GM21447 (cell line): ENCODE data around the gene RBM22.

Experiments used
- ATAC-seq: cut with Tn5 transposase; IDR thresholded peaks from one replicate; pipeline ENCODE4 v1.9.1; 2021; ENCODE audit not compliant: unreplicated experiment

Gene RBM22

DNA sequence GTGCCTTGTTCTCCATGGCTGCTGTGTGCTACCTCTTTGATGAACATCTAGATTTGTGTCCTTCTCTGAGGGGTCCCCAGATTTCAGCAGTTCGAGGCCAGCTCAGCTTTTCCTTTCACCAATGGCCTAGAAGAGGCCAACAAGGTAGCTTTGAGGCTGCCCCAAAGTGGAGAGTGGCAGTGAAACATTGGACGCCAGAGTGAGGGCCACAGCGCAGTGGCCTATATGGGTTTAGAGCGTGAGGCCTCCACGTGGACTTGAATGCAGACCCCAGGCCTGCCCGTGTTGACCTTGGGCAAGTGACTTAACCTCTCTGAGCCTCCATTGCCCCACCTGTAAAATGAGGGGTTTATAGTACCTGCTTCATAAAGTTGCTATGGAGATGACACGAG lies 28.0 kb downstream of the RBM22 start:
- no peak for ATAC-seq

DNA sequence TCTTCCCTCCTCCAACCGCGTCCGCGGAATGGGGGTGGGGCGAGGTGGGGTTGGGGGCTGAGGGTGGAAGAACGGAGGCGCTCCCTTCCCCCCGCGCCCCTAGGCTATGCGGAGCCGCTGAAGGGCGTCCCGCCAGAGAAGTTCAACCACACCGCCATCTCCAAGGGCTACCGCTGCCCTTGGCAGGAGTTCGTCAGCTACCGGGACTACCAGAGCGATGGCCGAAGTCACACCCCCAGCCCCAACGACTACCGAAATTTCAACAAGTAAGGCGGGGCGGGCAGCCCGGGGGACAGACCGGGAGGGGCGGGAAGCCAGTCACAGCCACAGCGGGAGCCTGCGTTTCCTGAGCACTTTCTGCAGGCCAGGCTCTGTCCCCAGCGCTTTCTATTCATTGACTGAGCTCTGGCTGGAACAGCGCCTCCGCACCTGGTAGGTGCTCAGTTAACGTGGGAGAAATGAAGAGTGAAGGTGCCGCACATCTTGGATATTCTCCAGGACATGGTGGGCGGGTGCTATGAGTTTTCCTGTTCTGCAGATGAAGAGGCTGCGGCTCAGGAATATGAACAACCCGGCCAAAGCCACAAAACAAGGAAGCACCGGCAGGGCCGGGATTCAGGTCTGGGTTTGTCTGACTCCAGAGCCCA lies 28.5 kb downstream of the RBM22 start:
- no peak for ATAC-seq

DNA sequence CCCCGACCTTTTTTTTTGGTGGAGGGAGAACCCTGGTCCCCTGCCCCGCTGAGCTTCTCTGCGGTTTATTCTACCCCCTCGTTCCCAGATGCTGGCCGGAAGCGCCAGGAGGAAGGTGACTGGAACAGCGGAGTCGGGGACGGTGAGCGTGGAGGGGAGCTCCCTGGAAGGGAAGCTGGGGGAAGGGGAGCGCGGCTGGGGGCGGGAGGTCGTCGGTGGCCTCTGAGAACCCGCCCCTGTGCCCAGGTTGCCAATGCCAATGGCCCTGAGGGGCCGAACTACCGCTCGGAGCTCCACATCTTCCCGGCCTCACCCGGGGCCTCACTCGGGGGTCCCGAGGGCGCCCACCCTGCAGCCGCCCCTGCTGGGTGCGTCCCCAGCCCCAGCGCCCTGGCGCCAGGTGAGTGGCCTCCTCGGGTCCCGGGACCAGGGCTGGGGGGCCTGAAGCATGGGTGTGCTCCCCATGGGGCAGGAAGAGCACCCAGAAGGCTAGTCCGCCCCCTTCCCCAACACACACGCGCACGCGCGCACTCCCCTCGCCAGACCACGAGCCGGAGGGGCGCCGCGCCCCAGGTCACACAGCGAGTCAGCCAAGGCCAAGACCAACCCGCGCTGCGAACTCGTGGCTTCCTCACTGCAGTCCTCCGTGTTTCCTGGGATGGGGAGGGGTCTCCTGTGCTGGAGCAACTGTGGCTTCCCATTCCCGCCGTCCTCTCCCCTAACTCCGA lies 29.2 kb downstream of the RBM22 start:
- no peak for ATAC-seq

DNA sequence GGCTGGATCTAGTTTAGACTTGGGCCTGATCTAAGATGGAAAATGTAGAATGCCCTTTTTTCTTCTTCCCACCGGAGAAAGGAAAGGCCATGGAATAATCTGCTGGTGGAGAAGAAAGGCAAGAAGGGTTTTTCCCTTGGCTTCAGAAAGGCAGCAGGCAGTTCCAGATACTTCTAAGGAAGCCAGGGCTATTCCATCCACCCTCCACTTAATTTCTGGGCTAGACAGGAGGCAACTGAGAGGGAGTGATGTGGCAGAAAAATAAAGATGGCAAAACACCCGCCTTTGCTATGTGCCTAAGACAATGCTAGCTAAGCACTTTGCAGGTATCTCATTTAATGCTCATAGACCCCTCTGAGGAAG lies 29.9 kb downstream of the RBM22 start:
- no peak for ATAC-seq

DNA sequence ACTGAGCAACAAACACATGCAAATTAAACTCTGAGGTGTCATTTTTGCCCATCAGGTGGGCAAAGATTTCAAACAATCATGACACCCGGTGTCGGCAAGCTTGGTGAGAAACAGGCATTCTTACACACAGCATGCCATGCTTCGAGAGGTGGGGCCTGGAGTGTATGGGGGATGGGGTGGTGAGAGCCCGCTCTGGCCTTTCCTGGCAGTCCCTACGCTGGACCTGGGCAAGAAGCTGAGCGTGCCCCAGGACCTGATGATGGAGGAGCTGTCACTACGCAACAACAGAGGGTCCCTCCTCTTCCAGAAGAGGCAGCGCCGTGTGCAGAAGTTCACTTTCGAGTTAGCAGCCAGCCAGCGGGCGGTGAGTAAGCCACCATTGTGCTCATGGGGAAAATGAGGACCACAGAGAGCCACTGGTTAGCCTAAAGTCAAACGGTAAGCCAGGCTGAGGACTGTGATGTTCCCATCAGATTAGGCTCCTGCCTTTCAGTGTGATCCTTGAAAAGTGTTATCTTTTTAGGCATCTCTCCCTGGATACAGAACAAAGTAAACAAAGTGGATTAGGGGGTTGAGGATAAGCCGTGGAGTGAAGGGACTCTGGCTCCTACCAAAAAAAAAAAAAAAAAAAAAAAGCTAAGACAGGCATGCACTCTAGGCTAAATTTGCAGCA lies 30.5 kb downstream of the RBM22 start:
- ATAC-seq = no peak

DNA sequence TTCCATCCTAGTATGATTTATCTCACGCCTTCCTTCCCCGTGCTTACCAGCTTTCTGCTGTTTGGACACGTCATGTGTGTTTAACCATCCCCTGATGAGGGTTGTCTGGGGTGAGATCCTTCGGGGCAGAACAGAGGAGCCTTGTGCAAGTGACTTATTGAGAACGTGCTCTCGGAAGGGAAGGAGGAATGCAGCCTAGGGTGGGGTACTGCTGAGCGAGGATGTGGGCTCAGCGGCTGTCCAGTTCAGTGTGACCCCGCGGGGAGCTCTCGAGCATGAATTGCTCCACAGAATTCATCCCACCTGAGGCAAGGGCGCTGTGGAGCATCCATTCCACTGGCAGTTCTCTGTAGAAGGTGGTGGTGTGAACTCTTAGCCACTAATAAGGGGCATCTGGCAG lies 35.8 kb downstream of the RBM22 start:
- no peak for ATAC-seq

DNA sequence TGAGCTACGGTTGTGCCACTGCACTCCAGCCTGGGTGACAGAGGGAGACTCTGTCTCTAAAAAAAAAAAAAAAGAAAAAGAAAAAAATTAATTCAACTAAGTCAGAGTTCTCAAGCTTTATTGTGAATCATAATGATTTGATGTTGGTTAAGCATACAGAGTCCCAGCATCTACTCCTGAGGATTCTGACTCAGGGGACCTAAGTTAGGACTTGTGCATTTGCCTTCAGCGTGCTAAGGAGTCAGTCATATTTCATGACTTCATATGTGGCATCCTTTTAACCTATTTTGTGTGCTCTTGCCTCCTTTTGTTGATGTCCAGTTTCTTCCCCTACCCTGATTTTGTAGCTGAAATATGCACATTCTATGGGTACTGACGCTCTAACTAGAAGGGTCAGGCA lies 36.9 kb downstream of the RBM22 start:
- no peak for ATAC-seq

DNA sequence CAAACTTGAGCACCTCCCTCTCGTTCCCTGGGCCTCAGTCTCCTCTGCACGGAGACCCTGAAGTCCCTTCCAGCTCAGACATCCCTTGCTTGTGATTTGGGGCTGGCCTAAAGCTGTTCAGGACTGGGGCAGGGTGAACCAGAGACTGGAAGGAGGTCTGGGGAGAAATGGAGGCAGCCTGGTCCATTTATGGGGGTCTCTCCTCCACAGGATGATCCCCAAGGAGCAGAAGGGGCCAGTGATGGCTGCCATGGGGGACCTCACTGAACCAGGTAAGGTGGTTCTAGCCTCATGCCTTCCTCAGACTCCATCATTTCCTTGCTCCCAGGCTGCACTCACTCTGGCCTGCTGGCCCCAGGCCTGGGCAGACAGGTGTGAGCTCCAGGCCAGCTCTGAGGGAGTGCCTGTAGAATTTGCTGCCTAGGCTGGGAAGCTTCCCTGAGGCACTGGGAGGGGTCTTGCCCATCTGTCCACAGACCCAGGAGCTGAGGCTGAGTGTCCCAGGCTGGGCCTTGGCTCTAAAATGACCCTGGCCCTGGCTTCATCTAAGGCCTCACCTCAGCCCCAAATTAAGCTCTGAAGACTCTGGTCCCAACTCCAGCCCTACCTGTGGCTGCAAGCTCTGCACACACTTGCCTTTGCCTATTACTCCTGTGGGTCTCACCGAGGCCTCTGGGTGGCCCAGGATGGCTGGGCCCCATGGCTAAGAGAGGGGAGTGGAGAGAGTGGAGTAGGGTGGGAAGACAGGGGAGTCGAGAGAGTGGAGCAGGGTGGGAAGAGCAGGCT lies 37.9 kb downstream of the RBM22 start:
- no peak for ATAC-seq

DNA sequence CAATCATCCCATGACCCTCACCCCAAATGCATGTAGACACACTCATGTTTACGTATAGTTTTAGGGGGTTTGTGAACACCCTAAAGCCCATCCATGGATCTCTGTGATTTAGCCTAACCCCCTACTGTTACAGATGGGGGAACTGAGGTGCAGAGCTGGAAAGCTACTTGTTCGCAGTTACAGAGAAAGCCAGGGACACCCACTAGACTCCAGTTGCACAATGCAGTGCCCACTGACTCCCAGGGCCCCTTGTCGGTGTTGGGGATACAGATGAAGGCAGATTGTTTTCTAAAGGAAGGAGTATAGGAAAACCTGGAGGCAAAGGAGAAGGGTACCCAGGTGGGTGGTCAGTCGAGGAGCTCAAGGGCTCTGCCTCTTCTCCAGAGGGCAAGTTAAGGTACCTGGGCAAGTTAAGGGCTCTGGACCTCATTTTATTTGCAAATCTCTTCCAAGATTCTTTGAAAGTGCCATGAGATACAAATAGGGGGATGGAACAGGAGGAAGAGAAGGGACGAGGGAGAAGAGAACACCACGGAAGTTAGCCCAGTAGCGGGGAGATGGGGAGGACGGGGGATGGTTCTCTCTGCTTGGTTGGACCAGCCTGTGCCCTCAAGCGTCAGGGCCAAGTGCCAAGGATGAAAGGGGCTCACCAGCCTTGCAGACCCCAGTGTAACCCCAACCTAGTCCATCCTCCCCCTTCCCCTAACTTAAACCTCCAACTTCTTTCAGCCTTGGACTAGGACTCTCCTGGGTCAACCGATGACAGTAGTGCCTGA lies 38.9 kb downstream of the RBM22 start:
- ATAC-seq = no peak

DNA sequence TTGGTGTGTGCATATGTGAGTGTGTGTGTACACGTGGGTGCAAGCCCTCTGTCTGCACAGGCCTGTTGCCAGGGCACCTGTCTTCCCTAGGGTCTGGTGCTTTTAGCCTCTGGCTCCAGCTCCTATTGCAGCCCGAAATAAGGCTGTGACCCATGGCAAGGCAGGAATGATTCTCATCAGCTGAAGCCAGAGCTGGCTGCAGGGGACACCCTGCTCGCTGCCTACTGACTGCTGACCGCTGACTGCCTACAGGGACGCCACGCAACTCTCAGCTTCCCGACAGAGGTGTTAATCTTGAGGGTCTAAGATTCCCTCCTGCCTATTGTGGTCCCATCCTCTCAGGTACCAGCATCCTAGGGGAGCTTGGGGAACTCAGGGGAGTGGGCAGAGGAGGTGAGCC lies 39.8 kb downstream of the RBM22 start, which contains the start of gene MYOZ3:
Gene MYOZ3, plus strand, starts transcription at position 166 of the 400 bp plus-strand sequence. CDS start 1,691 bp downstream, outside the sequence.
- ATAC-seq = no peak

DNA sequence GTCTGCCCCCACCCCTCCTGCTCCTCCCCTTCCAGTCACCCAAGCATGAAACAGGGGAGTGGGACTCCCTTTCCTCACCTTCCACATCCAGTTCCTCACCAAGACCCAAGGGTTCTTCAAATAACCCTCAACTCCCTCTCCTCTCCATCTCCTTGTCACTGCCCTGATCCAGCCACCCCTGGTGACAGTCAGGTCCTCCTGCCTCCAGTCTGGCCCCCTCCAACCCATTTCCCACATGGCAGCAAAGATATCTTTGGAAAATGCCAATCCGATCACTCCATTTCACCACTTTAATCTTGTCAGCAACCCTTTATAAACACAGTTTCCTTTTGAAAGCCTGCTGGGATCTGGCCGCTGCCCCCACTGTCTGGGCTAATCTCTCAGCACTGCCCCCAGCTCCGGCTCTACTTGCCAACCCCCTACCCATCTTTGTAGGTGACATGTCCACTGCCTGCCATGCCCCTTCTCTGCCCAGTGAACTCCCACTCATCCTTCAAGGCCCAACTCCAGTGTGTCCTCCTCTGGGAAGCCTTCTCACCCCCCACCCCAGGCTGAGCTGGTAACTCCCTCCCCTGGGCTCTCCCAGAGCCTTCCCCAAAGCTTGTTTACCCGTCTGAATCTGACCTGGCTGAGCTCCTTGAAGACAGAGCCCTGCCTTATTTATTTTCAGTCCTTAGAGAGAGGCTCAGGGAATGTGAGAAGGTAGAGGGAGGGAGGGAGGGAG lies 40.6 kb downstream of the RBM22 start:
- ATAC-seq = no peak

DNA sequence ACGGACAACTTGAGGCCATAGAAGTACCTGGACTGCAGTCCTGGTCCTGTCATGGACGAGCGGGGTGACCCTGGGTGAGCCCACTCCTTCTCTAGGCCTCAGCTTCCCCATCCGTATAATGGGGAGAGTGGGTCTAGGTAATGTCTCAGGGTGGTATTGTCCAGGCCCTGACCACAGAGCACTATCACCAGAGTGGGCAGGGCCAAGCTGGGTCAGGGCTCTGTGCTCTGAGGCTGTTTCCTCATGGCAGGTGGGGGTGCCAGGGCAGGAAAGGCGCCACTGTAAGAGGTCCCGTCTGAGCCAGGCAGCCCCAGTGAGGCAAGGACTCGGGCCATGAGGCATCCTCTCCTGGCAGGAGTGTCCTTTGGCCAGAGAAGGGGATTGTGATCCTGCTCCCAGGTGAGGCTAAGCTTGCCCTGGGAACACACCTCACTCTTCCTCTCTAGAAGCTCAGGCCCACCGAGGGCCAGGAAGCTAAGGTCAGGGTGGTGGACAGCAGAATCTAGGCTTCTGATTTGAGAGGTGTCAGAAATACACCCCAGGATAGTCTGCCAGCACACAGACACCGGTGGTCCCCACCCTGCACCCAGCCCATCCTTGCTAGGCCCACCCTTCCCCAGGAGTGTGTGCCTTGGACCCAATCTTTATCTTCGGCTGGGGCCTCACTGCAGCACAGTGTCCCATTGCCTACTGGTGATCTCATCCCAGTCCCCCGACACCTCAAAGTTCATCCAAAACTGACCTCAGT lies 41.3 kb downstream of the RBM22 start:
- ATAC-seq = no peak

DNA sequence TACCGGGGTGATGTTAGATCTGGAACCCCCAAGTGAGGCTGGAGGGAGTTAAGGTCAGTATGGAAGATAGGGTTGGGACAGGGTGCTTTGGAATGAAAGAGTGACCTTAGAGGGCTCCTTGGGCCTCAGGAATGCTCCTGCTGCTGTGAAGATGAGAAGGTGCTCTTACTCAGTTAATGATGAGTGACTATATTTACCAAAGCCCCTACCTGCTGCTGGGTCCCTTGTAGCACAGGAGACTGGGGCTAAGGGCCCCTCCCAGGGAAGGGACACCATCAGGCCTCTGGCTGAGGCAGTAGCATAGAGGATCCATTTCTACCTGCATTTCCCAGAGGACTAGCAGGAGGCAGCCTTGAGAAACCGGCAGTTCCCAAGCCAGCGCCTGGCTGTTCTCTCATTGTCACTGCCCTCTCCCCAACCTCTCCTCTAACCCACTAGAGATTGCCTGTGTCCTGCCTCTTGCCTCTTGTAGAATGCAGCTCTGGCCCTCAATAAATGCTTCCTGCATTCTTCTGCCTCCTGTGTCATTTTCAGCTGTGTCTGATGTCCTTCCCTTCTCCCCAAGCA lies 42.1 kb downstream of the RBM22 start:
- no peak for ATAC-seq

DNA sequence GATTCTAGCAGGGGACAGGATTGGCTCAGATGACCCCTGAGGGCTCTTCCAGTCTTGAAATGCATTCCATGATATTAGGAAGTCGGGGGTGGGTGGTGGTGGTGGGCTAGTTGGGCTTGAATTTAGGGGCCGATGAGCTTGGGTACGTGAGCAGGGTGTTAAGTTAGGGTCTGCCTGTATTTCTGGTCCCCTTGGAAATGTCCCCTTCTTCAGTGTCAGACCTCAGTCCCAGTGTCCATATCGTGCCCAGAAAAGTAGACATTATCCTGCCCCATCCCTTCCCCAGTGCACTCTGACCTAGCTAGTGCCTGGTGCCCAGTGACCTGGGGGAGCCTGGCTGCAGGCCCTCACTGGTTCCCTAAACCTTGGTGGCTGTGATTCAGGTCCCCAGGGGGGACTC lies 42.7 kb downstream of the RBM22 start:
- no peak for ATAC-seq

DNA sequence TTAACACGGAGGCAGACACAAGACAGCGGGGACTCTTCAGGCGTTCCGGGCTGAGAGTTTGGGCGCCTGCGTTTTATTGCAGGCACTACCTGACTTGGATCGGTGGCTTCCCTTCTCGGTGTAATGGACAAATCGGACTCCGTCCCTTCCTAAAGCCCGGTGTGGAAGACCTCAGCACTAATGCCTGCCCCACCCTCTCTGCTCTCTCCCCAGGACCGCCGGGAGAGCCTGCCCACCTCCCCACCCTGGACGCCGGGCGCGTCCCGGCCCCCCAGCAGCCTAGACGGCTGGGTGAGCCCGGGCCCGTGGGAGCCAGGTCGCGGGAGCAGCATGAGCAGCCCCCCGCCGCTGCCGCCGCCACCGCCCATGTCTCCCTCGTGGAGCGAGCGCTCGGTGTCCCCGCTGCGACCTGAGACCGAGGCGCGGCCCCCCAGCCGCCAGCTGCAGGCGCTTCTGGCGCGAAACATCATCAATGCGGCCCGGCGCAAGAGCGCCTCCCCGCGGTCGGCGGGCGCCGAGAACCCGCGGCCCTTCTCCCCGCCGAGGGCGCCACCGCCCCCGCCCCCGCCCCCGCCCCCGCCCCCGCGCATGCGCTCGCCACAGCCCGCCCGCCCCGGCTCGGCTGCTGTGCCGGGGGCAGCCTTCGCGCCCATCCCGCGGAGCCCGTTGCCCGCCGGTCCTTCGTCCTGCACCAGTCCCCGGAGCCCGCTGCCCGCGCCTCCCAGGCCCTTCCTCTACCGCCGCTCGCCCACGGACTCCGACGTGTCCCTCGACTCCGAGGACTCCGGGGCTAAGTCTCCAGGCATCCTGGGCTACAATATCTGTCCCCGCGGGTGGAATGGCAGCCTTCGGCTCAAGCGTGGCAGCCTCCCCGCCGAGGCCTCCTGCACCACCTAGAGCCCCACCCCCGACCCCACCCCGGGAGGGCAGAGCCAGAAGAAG lies 44.4 kb downstream of the RBM22 start:
- peak; percentile 67 for ATAC-seq

DNA sequence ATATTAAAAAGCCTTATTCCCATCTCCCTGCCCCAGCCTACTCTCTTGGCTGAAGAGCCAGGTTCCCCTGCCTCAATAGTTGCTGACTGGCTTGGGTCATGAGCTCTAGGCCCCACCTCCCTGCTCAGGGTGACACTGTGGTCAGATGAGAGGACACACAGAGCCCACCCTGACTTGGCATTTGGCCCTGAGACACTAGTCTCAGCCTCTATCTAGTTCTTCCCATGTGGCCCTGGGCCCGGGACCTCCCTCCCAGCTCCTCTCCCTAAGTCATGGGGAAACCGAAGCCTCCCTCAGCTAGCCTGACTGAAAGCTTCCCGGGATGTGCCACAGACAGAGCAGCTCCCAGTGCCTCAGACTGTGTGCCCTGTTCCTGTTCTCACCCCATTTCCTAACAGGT lies 45.6 kb downstream of the RBM22 start:
- no peak for ATAC-seq

DNA sequence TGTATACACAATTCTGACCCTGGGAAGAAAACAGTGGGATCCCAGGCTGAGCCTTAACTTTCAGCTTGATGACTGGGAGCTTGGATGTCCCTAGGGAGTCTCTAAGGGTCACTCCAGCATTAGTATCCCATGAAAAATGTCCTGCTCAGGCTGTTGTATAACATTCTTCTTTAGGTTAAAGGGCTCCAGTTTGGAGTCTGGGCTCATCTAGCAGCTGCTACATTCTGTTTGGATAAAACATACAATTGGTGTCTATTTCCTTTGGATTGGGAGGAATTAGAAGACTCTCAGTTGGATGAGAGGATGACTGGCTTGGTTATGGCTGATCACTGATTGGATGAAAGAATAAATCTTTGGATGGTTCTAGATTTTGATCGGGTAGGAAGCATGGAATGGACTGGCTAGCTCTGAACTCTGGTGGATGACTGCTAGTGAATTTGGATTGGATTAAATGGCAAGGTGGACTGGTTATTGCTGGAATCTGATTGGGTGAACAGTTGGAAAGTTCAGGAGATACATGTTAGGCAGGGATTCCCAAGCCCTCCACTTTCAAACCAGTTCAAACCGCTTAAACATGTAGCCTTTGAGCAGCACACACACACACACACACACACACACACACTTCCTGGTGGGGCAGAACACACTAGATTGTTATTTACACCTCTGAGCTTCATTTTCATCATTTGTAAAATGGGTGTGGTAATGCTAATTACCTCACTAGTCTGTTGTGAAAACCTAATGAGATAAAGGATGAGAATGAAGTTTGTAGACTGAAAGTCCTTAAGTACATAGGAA lies 46.9 kb downstream of the RBM22 start:
- ATAC-seq = no peak
